AG10803 (cell line): ENCODE results near the gene COL5A3.
"Not testable (repeated sequence)": the region's sequence is repeated elsewhere in the genome, so short reads cannot be mapped to it uniquely, and the experiment has no call there.

ENCODE experiments used
- DNase-seq: peaks from one replicate; pipeline ENCODE4 v3.0.0; 2010; ENCODE audit warnings: low read depth
- H3K4me3 ChIP-seq: 2 replicates; pipeline ENCODE4 v1.5.1; 2011; ENCODE audit warnings: mild to moderate bottlenecking, low read length, control low read depth
- TF ChIP-seq, protein P1 (sequence below): conservative IDR thresholded peaks from 2 replicates; pipeline ENCODE4 v1.5.1; 2011; ENCODE audit warnings: mild to moderate bottlenecking, low read length, control low read depth, inconsistent platforms

The COL5A3 gene

GRCh38 chr19:9936326-9937000 is 73.8 kb downstream of the COL5A3 start, which contains the start of gene OLFM2:
TSS of gene OLFM2 (minus strand) at chr19:9936515. CDS start at chr19:9936366, 149 bp downstream.
- TF ChIP-seq, protein P1, sequence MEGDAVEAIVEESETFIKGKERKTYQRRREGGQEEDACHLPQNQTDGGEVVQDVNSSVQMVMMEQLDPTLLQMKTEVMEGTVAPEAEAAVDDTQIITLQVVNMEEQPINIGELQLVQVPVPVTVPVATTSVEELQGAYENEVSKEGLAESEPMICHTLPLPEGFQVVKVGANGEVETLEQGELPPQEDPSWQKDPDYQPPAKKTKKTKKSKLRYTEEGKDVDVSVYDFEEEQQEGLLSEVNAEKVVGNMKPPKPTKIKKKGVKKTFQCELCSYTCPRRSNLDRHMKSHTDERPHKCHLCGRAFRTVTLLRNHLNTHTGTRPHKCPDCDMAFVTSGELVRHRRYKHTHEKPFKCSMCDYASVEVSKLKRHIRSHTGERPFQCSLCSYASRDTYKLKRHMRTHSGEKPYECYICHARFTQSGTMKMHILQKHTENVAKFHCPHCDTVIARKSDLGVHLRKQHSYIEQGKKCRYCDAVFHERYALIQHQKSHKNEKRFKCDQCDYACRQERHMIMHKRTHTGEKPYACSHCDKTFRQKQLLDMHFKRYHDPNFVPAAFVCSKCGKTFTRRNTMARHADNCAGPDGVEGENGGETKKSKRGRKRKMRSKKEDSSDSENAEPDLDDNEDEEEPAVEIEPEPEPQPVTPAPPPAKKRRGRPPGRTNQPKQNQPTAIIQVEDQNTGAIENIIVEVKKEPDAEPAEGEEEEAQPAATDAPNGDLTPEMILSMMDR: no peak
- DNase-seq: no peak
- H3K4me3 ChIP-seq: peak within 1 kb of the TSS; percentile 48

GRCh38 chr19:9935506-9936325 is 74.6 kb downstream of the COL5A3 start:
- no peak for DNase-seq
- TF ChIP-seq, protein P1: no peak

DNA sequence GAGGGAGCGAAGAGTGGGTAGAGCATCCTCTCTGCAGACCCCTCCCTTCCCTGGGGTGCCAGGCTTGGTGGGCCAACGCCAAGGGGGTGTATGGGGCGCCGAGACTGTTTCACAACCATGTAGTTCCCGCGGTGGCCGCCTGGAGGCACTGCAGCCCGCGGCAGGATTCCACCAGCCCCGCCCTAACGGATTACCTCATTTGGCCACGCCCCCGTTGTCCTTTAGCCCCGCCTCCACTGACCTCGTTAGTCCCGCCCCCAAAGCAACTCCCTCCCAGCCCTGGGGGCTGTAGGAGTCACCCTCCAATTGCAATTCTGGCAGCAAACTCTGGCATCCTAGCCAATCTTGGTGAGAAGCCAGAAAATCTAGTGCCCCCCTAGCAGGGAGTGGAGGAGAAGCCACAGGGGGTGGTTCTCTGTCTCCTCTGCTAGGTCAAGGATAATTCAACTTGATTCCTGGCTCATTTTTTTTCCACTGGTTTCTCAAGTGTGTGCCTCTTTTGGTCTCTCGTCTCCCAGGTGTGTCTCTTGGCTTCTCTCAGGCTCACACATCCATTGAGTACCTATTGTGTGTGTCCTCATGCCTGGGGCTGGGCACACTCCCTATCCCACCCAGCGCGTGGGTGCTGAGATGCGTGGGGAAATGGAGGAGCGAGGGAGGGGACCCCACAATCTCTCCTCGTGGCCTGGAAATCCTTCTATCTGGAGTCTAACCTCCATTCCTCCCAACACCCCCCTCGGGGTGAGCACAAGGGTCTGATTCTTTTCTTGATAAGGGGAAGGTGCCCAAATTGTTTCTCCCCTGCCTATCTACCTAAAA is 76.0 kb downstream of the COL5A3 start:
- TF ChIP-seq, protein P1: peak; percentile 85
- no peak overlapping the region for H3K4me3 ChIP-seq
- DNase-seq: peak; percentile 55

More at GRCh38 chr19:9935506-9936325, 74.6 kb downstream of the COL5A3 start:
- H3K4me3 ChIP-seq: peak overlapping the region; percentile 48

GRCh38 chr19:9932835-9933234 is 77.5 kb downstream of the COL5A3 start:
- TF ChIP-seq, protein P1: no peak
- no peak overlapping the region for H3K4me3 ChIP-seq
- no peak for DNase-seq

DNA sequence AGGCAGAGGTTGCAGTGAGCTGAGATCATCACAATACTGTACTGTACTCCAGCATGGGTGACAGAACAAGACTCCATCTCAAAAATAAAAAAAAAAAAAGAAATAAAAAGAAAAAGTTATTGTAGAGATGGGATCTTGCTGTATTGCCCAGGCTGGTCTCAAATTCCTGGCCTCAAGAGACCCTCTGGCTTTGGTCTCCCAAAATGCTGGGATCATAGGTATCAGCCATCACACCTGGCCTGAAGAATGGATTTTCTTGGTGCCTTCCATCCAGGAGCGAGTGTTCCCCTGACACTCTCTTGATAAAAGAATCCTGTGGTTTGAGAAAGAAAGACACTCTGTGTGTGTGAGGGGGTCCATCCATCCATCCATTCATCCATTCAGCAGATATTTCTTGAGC is 78.7 kb downstream of the COL5A3 start:
- H3K4me3 ChIP-seq: no peak overlapping the region
- DNase-seq: no peak
- TF ChIP-seq, protein P1: no peak

- TF ChIP-seq, protein P1: no peak
- DNase-seq: no peak
- no peak overlapping the region for H3K4me3 ChIP-seq
These were observed 86.9 kb downstream of the COL5A3 start for GRCh38 chr19:9923440-9923839.

GRCh38 chr19:9922782-9923379 is 87.4 kb downstream of the COL5A3 start:
- DNase-seq, H3K4me3 ChIP-seq: not testable (repeated sequence)
